Activated CD8-positive, alpha-beta memory T cell treated with anti-CD3 and anti-CD28 coated beads, Interleukin-2, amount 50 U/mL, for 24 hours (primary cell): ENCODE data around the gene WDFY3.
"Not testable (repeated sequence)": the region's sequence is repeated elsewhere in the genome, so short reads cannot be mapped to it uniquely, and the experiment has no call there.

Experiments used
- DNase-seq: peaks from one replicate; pipeline ENCODE4 v3.0.0-alpha.2; 2020; ENCODE audit errors: extremely low read depth

The WDFY3 gene

GRCh38 chr4:84677995-84678394 lies 288.5 kb downstream of the WDFY3 start:
- DNase-seq, result no peak

- no peak for DNase-seq
These were observed 289.4 kb downstream of the WDFY3 start for GRCh38 chr4:84677093-84677492.

- no peak for DNase-seq
These were observed 292.8 kb downstream of the WDFY3 start for GRCh38 chr4:84673475-84674240.

- no peak for DNase-seq
These were observed 294.3 kb downstream of the WDFY3 start for GRCh38 chr4:84672177-84672576.

- DNase-seq, result no peak
These were observed 297.3 kb downstream of the WDFY3 start for GRCh38 chr4:84669201-84669600.

GRCh38 chr4:84666439-84666838 lies 300.1 kb downstream of the WDFY3 start:
- no peak for DNase-seq

DNA sequence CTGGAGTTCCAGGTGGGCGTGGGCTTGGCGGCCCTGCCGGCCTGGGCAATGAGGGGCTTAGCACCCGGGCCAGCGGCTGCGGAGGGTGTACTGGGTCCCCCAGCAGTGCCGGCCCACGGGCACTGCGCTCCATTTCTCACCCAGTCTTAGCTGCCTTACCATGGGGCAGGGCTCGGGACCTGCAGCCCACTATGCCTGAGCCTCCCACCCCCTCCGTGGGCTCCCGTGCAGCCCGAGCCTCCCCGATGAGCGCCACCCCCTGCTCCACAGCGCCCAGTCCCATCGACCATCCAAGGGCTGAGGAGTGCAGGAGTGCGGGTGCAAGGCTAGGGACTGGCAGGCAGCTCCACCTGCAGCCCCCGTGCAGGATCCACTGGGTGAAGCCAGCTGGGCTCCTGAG lies 301.7 kb downstream of the WDFY3 start:
- not testable (repeated sequence) for DNase-seq

DNA sequence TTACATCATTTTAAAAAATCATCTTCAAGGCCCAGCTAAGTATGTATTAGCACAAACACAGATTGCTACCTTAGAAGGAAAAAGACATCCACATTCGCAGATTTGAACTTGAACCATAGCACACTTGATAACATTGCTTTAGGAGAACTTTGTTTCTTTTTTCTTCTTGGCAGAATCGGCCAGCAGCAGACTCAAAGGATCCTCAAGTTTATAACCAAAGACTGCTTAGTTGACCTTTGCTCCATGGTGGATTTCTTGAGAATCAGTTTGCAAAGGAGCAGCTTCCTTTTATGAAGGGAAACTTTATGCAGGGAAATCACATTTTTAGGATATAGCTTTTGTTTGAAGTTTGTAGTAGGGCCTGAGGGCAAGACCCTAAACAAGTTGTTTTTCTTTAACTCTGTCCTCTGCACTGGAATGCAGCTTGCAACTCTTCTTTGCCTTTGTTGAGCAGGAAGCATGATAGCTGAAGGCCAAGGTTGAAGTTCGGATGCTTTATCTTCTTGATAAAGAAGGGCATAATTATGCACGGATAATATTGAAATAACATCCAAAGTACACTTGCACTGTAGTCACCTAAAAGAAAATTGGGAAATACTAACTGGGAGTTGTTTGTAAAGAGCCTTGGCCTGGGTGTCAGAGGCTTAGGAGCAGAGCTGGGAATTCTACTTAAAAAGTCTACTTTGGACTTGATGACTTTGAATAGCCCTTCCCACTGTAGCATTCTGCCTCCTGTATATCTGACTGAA lies 305.1 kb downstream of the WDFY3 start:
- no peak for DNase-seq

- DNase-seq, result no peak
These were observed 305.9 kb downstream of the WDFY3 start for GRCh38 chr4:84660606-84661005.

GRCh38 chr4:84652478-84652877 lies 314.0 kb downstream of the WDFY3 start:
- no peak for DNase-seq

- DNase-seq, result no peak
These were observed 315.0 kb downstream of the WDFY3 start for GRCh38 chr4:84651499-84651898.

- DNase-seq, result no peak
These were observed 317.4 kb downstream of the WDFY3 start for GRCh38 chr4:84648863-84649647.

- no peak for DNase-seq
These were observed 318.3 kb downstream of the WDFY3 start for GRCh38 chr4:84648178-84648577.

- DNase-seq, result no peak
These were observed 319.1 kb downstream of the WDFY3 start for GRCh38 chr4:84647312-84647884.

DNA sequence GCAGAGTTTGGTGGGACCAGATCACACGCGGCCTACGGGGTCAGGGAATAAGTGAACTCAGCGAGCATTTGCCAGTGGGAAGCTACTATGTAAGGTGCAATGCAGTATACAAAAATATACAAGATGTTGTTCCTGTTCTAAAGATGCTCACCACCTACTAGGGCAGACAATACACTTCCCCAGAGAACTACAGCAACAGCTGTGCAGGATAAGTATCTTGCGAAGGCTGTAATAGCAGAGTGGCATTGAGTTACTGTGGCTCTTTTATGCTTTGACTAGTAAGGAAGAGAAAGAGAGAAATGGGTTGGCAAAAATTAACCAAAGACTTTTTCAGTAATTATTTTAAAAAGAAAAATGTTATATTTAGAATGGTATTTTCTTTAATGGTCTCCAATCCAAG lies 322.4 kb downstream of the WDFY3 start:
- no peak for DNase-seq

DNA sequence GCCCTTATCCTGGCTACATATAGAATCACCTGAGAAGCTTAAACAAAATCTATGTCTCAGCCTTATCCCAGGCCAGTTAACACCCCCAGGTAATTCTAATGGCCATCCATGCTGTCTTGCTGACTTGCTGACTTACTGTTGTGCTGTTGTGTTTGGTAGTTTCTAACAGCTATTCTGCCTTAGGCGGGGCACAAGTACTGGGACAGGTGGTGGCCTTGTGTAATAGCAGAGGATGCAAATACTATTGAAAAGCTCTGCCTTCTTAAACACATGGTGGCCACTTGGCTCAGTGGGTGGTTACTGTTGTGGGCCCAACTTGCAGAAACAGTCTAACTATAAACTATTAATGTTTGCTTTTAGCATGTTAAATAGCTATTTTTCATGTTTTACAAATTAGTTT lies 327.3 kb downstream of the WDFY3 start:
- no peak for DNase-seq

DNA sequence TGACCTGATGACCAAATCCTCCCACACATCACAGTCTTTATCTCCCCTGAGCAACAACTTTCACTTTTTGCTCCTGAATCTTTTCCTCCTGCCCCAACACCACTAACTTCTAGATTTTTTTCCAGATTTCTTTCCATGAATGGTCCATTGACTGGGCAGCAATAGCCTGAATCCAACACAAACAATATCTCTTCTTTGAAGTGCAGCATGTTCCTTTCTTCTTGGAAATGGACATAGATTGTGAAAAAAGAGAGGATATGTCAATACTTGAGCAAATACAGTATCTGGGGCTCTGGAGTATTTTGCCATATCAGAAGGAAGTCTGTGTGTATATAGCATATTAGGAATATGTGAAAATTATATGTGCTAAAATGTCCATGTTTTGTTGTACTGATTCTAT lies 328.4 kb downstream of the WDFY3 start:
- no peak for DNase-seq

DNA sequence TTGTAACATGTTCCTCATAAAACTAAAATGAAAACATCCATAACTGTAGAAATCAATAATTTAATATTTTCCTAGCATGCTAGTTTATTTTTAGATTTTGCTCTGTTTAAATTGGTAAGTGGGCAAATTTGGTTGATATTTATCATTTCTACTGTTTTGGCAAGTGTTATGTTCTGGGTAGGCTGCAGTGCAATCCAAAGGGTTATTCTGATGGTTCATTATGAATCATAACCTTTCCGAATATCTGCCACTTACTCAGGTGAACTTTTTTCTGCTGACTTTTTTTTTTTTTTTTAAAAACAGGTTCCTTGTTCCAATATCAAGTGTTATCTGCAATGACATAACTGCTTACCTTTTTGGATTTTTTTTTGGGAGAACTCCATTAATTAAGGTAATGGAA lies 331.5 kb downstream of the WDFY3 start:
- no peak for DNase-seq

DNA sequence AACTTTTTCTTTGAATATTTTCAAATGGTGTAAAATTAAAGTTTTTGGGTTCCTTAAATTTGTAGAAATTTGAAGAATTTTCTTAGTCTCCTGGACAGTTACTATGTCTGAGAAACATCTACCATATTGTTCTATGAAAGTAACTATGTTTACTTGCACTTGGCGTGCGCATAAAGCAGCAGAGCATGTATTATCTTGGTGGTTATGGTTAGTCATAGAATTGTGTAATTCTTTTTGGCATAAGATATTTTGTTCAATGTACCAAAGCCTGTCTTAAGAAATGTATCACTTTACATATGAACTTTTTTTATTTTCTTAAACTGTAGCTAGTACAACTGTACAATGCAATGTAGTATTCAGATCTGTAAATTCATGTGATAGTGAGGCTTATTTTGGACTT lies 334.4 kb downstream of the WDFY3 start:
- DNase-seq, result no peak

GRCh38 chr4:84631573-84631972 lies 334.9 kb downstream of the WDFY3 start:
- no peak for DNase-seq

GRCh38 chr4:84626673-84627072 lies 339.8 kb downstream of the WDFY3 start:
- no peak for DNase-seq

- DNase-seq, result no peak
These were observed 342.8 kb downstream of the WDFY3 start for GRCh38 chr4:84623661-84624060.
